GM23338 (cell line): ENCODE measurements around the gene EXOSC5.

ENCODE experiments used
- CTCF ChIP-seq, 2 experiments: fragments of 200-600 bp in 1 of 2; sonication (generic) in 1 of 2; conservative IDR thresholded peaks; 2 replicates each; pipeline versions ENCODE4 v1.5.1 to v1.6.1; 2016 to 2017; ENCODE audit warnings: antibody characterized with exemption in 2 of 2, low read depth in 2 of 2, mild to moderate bottlenecking in 2 of 2, moderate library complexity in 1 of 2
- ETS1 ChIP-seq: IDR thresholded peaks from 2 replicates; pipeline ENCODE4 v1.6.1; 2016; ENCODE audit warnings: antibody characterized with exemption
- EZH2 ChIP-seq: fragments of 200-600 bp; sonication (generic); IDR thresholded peaks from one replicate; pipeline ENCODE4 v1.8.0; 2017; ENCODE audit warnings: antibody characterized with exemption, mild to moderate bottlenecking, low read depth; ENCODE audit not compliant: unreplicated experiment
- EZH2phosphoT487 ChIP-seq: fragments of 200-600 bp; sonication (generic); IDR thresholded peaks from one replicate; pipeline ENCODE4 v1.8.1; 2018; ENCODE audit warnings: antibody characterized with exemption; ENCODE audit not compliant: unreplicated experiment
- POLR2AphosphoS5 ChIP-seq: IDR thresholded peaks from 2 replicates; pipeline ENCODE4 v1.6.1; 2016; ENCODE audit warnings: antibody characterized with exemption, low read depth
- REST ChIP-seq: IDR thresholded peaks from one replicate; pipeline ENCODE4 v1.6.1; 2018; ENCODE audit warnings: antibody characterized with exemption; ENCODE audit not compliant: unreplicated experiment
- ZNF114 ChIP-seq: fragments of 250-450 bp; sonication (Bioruptor Pico); IDR thresholded peaks from 2 replicates; pipeline ENCODE4 v1.5.0; 2020; ENCODE audit warnings: mild to moderate bottlenecking, moderate library complexity
- ZNF331 ChIP-seq: fragments of 250-450 bp; sonication (Bioruptor Pico); IDR thresholded peaks from 2 replicates; pipeline ENCODE4 v1.5.0; 2020; ENCODE audit warnings: low read depth, mild to moderate bottlenecking, moderate library complexity
- ZNF462 ChIP-seq: fragments of 250-450 bp; sonication (Bioruptor Pico); IDR thresholded peaks from 2 replicates; pipeline ENCODE4 v1.5.0; 2020; ENCODE audit warnings: mild to moderate bottlenecking, moderate library complexity

GRCh38 chr19:41362143-41362847, 34.9 kb downstream of the EXOSC5 start:
- TF ChIP-seq ZNF114 (CRISPR knock-in tag) (no peak), CTCF (conservative IDR thresholded peaks at IDR 0.05; ENCODE audit: low read depth in 2 of 2) (no peak), ZNF331 (CRISPR knock-in tag) (no peak), REST (no peak), EZH2 (no peak), EZH2phosphoT487 (no peak), POLR2AphosphoS5 (no peak), ETS1 (no peak), ZNF462 (CRISPR knock-in tag) (no peak)
